WTC11 (cell line): ENCODE results near the gene CUTA. TPM values are rescaled to one million over a fixed set of nuclear protein-coding genes. Genes with fewer than 3 reads are reported as not detected.

Experiments used
- ATAC-seq: fragments of 200-7000 bp; cut with Tn5 transposase; 2 replicates; pipeline ENCODE4 v1.10.0; 2021; ENCODE audit warnings: mild to moderate bottlenecking, moderate library complexity
- CTCF ChIA-PET: fragments of 300-600 bp; sonication (Branson Sonifier 250); formaldehyde crosslinking; loops from one replicate; lab custom pipeline; 2021; ENCODE audit warnings: antibody characterized with exemption; lab: Charles Lee
- POLR2A ChIA-PET: fragments of 350-600 bp; sonication (Branson Sonifier 250); formaldehyde crosslinking; loops from one replicate; lab custom pipeline; 2021; ENCODE audit warnings: antibody characterized with exemption; lab: Charles Lee
- DNase-seq: peaks from one replicate; pipeline ENCODE4 v3.0.0; 2021; ENCODE audit warnings: low spot score
- H3K27ac Mint-ChIP-seq: 2 replicates; pipeline ENCODE4 v1.8.0; 2021; ENCODE audit warnings: mixed read lengths
- H3K27me3 Mint-ChIP-seq: 2 replicates; pipeline ENCODE4 v1.8.0; 2021; ENCODE audit warnings: low read depth, mild to moderate bottlenecking, moderate library complexity, mixed read lengths
- H3K36me3 Mint-ChIP-seq: 2 replicates; pipeline ENCODE4 v1.8.0; 2021; ENCODE audit warnings: mixed read lengths
- H3K4me1 Mint-ChIP-seq: 2 replicates; pipeline ENCODE4 v1.8.0; 2022; ENCODE audit warnings: mixed read lengths
- H3K4me3 Mint-ChIP-seq: 2 replicates; pipeline ENCODE4 v1.8.0; 2021; ENCODE audit warnings: mild to moderate bottlenecking, moderate library complexity, mixed read lengths
- H3K9me3 Mint-ChIP-seq: 2 replicates; pipeline ENCODE4 v1.8.0; 2021; ENCODE audit warnings: mixed read lengths
- CREB1 ChIP-seq: sonication (generic); formaldehyde crosslinking; IDR thresholded peaks from 2 replicates; pipeline ENCODE4 v1.8.0; 2023; ENCODE audit warnings: mild to moderate bottlenecking, missing genetic modification reagents
- NFATC4 ChIP-seq: fragments of 250-450 bp; sonication (Bioruptor Pico); IDR thresholded peaks from 2 replicates; pipeline ENCODE4 v1.9.0; 2021; ENCODE audit warnings: mild to moderate bottlenecking
- NR3C1 ChIP-seq: sonication (generic); formaldehyde crosslinking; conservative IDR thresholded peaks from 2 replicates; pipeline ENCODE4 v1.8.1; 2023; ENCODE audit warnings: low read depth, mild to moderate bottlenecking, missing genetic modification reagents
- PRRX2 ChIP-seq: fragments of 250-450 bp; sonication (Bioruptor Pico); IDR thresholded peaks from 2 replicates; pipeline ENCODE4 v1.8.0; 2021; ENCODE audit warnings: mild to moderate bottlenecking
- SMAD3 ChIP-seq: sonication (generic); formaldehyde crosslinking; IDR thresholded peaks from 2 replicates; pipeline ENCODE4 v1.8.0; 2022; ENCODE audit warnings: missing genetic modification reagents, mild to moderate bottlenecking, borderline replicate concordance
- SP1 ChIP-seq: sonication (generic); formaldehyde crosslinking; conservative IDR thresholded peaks from 2 replicates; pipeline ENCODE4 v1.8.1; 2022; ENCODE audit warnings: missing genetic modification reagents
- TEAD4 ChIP-seq: sonication (generic); formaldehyde crosslinking; IDR thresholded peaks from 2 replicates; pipeline ENCODE4 v1.8.0; 2022; ENCODE audit warnings: mild to moderate bottlenecking, missing genetic modification reagents
- ZBTB21 ChIP-seq: sonication (generic); formaldehyde crosslinking; IDR thresholded peaks from 2 replicates; pipeline ENCODE4 v1.8.1; 2023; ENCODE audit warnings: mild to moderate bottlenecking, missing genetic modification reagents, borderline replicate concordance
- ZNF263 ChIP-seq: sonication (generic); formaldehyde crosslinking; IDR thresholded peaks from 2 replicates; pipeline ENCODE4 v1.8.1; 2022; ENCODE audit warnings: low read depth, mild to moderate bottlenecking, moderate library complexity, missing genetic modification reagents
- ZNF416 ChIP-seq: fragments of 250-450 bp; sonication (Bioruptor Pico); IDR thresholded peaks from 2 replicates; pipeline ENCODE4 v1.9.0; 2021; ENCODE audit warnings: mild to moderate bottlenecking, inconsistent platforms
- ZNF423 ChIP-seq: fragments of 250-450 bp; sonication (Bioruptor Pico); IDR thresholded peaks from 2 replicates; pipeline ENCODE4 v2.1.2; 2022; ENCODE audit warnings: mild to moderate bottlenecking, moderate library complexity
- total RNA-seq: library from RNA; stranded (reverse); gene quantifications from 3 replicates; pipeline ENCODE4 v1.2.3, GENCODE V29; 2021
- TF ChIP-seq, protein P1 (sequence below): sonication (generic); formaldehyde crosslinking; IDR thresholded peaks from 2 replicates; pipeline ENCODE4 v1.8.1; 2023; ENCODE audit warnings: mild to moderate bottlenecking, missing genetic modification reagents
- TF ChIP-seq, protein P2 (sequence below): fragments of 250-450 bp; sonication (Bioruptor Pico); conservative IDR thresholded peaks from 2 replicates; pipeline ENCODE4 v1.9.0; 2021; ENCODE audit warnings: mild to moderate bottlenecking
- TF ChIP-seq, protein P3 (sequence below): sonication (generic); formaldehyde crosslinking; IDR thresholded peaks from 2 replicates; pipeline ENCODE4 v1.8.1; 2023; ENCODE audit warnings: mild to moderate bottlenecking, missing genetic modification reagents, borderline replicate concordance
- TF ChIP-seq, protein P4 (sequence below): fragments of 250-450 bp; sonication (Bioruptor Pico); IDR thresholded peaks from 2 replicates; pipeline ENCODE4 v1.9.0; 2021; ENCODE audit warnings: moderate library complexity, mild to moderate bottlenecking, inconsistent platforms, borderline replicate concordance
- TF ChIP-seq, protein P5 (sequence below): sonication (generic); formaldehyde crosslinking; IDR thresholded peaks from 2 replicates; pipeline ENCODE4 v1.8.0; 2023; ENCODE audit warnings: mild to moderate bottlenecking, missing genetic modification reagents
- TF ChIP-seq, protein P6 (sequence below): sonication (generic); formaldehyde crosslinking; IDR thresholded peaks from 2 replicates; pipeline ENCODE4 v1.8.1; 2022; ENCODE audit warnings: low read depth, missing genetic modification reagents, borderline replicate concordance

CUTA gene
- total RNA-seq, 1 experiment from 2014 or later = 247 TPM

DNA sequence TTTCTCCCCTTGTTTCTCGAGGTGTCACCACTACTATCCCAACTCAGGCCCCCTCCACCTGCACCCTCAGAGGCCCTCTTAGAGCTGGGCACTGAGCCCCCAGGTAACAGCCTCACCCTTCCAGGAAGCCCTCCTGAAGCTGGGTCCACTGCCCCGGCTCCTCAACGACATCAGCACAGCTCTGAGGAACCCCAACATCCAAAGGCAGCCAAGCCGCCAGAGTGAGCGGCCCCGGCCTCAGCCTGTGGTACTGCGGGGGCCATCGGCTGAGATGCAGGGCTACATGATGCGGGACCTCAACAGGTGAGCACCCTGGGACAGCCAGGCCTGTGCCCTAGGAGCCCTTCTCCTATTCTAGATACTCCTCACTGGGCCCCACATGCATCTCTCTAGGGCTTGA, 23.6 kb upstream of the CUTA start (continued):
- TF ChIP-seq, protein P1, sequence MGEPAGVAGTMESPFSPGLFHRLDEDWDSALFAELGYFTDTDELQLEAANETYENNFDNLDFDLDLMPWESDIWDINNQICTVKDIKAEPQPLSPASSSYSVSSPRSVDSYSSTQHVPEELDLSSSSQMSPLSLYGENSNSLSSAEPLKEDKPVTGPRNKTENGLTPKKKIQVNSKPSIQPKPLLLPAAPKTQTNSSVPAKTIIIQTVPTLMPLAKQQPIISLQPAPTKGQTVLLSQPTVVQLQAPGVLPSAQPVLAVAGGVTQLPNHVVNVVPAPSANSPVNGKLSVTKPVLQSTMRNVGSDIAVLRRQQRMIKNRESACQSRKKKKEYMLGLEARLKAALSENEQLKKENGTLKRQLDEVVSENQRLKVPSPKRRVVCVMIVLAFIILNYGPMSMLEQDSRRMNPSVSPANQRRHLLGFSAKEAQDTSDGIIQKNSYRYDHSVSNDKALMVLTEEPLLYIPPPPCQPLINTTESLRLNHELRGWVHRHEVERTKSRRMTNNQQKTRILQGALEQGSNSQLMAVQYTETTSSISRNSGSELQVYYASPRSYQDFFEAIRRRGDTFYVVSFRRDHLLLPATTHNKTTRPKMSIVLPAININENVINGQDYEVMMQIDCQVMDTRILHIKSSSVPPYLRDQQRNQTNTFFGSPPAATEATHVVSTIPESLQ = no peak
- TF ChIP-seq, protein P2, sequence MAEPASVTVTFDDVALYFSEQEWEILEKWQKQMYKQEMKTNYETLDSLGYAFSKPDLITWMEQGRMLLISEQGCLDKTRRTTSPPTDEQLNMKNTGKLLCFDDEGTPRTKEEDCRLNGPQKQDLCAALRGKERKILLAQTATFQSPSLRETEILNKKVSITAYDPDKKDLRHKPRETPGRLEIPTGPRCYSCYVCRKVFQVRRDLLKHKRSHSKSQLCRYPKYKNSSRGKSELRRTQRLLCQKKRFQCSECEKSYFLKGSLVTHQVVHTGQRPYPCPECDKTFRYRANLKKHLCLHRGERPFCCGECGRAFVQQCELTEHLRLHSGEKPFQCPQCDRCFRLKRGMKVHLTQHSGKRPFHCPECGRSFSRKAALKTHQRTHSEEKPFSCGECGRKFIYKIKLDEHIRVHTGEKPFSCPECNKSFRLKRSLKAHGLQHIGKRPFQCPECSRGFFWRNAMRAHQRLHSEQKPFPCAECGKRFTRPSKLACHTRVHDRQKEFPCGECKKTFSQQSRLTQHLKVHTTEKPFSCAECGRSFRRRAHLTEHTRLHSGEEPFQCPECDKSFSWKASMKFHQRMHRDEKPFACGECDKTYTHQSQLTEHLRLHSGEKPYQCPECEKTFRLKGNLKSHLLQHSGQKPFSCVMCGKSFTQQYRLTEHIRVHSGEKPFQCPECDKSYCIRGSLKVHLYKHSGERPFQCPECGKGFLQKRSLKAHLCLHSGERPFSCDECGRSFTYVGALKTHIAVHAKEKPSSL (CRISPR knock-in tag) = no peak
- TF ChIP-seq, protein P3, sequence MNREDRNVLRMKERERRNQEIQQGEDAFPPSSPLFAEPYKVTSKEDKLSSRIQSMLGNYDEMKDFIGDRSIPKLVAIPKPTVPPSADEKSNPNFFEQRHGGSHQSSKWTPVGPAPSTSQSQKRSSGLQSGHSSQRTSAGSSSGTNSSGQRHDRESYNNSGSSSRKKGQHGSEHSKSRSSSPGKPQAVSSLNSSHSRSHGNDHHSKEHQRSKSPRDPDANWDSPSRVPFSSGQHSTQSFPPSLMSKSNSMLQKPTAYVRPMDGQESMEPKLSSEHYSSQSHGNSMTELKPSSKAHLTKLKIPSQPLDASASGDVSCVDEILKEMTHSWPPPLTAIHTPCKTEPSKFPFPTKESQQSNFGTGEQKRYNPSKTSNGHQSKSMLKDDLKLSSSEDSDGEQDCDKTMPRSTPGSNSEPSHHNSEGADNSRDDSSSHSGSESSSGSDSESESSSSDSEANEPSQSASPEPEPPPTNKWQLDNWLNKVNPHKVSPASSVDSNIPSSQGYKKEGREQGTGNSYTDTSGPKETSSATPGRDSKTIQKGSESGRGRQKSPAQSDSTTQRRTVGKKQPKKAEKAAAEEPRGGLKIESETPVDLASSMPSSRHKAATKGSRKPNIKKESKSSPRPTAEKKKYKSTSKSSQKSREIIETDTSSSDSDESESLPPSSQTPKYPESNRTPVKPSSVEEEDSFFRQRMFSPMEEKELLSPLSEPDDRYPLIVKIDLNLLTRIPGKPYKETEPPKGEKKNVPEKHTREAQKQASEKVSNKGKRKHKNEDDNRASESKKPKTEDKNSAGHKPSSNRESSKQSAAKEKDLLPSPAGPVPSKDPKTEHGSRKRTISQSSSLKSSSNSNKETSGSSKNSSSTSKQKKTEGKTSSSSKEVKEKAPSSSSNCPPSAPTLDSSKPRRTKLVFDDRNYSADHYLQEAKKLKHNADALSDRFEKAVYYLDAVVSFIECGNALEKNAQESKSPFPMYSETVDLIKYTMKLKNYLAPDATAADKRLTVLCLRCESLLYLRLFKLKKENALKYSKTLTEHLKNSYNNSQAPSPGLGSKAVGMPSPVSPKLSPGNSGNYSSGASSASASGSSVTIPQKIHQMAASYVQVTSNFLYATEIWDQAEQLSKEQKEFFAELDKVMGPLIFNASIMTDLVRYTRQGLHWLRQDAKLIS (CRISPR knock-in tag) = no peak
- no peak for TF ChIP-seq PRRX2 (CRISPR knock-in tag)
- no peak for TF ChIP-seq CREB1 (CRISPR knock-in tag)
- TF ChIP-seq, protein P4, sequence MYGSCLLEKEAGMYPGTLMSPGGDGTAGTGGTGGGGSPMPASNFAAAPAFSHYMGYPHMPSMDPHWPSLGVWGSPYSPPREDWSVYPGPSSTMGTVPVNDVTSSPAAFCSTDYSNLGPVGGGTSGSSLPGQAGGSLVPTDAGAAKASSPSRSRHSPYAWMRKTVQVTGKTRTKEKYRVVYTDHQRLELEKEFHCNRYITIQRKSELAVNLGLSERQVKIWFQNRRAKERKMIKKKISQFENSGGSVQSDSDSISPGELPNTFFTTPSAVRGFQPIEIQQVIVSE (CRISPR knock-in tag) = no peak
- no peak for TF ChIP-seq ZBTB21 (CRISPR knock-in tag)
- no peak for TF ChIP-seq SP1 (CRISPR knock-in tag)
- TF ChIP-seq NR3C1 (CRISPR knock-in tag) = no peak
- TF ChIP-seq, protein P5, sequence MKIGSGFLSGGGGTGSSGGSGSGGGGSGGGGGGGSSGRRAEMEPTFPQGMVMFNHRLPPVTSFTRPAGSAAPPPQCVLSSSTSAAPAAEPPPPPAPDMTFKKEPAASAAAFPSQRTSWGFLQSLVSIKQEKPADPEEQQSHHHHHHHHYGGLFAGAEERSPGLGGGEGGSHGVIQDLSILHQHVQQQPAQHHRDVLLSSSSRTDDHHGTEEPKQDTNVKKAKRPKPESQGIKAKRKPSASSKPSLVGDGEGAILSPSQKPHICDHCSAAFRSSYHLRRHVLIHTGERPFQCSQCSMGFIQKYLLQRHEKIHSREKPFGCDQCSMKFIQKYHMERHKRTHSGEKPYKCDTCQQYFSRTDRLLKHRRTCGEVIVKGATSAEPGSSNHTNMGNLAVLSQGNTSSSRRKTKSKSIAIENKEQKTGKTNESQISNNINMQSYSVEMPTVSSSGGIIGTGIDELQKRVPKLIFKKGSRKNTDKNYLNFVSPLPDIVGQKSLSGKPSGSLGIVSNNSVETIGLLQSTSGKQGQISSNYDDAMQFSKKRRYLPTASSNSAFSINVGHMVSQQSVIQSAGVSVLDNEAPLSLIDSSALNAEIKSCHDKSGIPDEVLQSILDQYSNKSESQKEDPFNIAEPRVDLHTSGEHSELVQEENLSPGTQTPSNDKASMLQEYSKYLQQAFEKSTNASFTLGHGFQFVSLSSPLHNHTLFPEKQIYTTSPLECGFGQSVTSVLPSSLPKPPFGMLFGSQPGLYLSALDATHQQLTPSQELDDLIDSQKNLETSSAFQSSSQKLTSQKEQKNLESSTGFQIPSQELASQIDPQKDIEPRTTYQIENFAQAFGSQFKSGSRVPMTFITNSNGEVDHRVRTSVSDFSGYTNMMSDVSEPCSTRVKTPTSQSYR (CRISPR knock-in tag) = no peak
- no peak for TF ChIP-seq SMAD3
- TF ChIP-seq TEAD4 (CRISPR knock-in tag) = no peak
- TF ChIP-seq ZNF416 (CRISPR knock-in tag) = no peak
- TF ChIP-seq, all 79 proteins: peak for 0

DNA sequence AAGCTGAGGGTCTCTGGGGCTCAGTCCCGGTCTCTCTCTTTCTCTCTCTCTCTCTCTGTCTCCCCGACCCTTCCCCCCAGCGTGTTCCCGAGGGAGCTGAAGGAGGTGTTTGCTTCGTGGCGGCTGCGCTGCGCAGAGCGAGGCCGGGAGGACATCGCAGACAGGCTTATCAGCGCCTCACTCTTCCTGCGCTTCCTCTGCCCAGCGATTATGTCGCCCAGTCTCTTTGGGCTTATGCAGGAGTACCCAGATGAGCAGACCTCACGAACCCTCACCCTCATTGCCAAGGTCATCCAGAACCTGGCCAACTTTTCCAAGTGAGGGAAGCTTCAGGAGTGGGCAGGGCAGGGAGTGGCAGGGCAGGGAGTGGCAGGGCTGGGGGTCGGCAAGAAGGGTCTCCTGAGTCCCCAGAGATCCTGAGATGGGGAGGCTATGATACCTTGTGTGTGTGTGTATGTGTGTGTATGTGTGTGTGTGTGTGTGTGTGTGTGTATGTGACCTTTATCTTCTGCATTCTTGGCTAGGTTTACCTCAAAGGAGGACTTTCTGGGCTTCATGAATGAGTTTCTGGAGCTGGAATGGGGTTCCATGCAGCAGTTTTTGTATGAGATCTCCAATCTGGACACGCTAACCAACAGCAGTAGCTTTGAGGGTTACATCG, 22.9 kb upstream of the CUTA start:
- H3K36me3 Mint-ChIP-seq = peaks cover 78% of the 10 kb centered on the region
- no peaks in the 10 kb centered on the region for H3K27me3 Mint-ChIP-seq
- ChIA-PET POLR2A (interaction anchor here (0.9 to 2.0 kb wide), 3 partner anchors 9 to 13 kb away, joined by 3 to 5 read pairs (median 4); partner anchors contain the start of gene ZBTB9), CTCF (interaction anchor here (1.3 to 1.8 kb wide), 4 partner anchors 10 to 15 kb away, joined by 3 to 10 read pairs (median 6); partner anchors contain the start of gene ZBTB9)
- H3K27ac Mint-ChIP-seq = no peak overlapping the region
- no peaks in the 10 kb centered on the region for H3K9me3 Mint-ChIP-seq
- ATAC-seq (no peak), DNase-seq (no peak)
- H3K4me3 Mint-ChIP-seq = no peak overlapping the region
- no peaks in the 10 kb centered on the region for H3K4me1 Mint-ChIP-seq
- TF ChIP-seq NFATC4 (CRISPR knock-in tag) (no peak), ZNF423 (no peak), NR3C1 (CRISPR knock-in tag) (no peak), ZNF263 (CRISPR knock-in tag) (no peak), TEAD4 (CRISPR knock-in tag) (no peak)
- TF ChIP-seq, protein P6, sequence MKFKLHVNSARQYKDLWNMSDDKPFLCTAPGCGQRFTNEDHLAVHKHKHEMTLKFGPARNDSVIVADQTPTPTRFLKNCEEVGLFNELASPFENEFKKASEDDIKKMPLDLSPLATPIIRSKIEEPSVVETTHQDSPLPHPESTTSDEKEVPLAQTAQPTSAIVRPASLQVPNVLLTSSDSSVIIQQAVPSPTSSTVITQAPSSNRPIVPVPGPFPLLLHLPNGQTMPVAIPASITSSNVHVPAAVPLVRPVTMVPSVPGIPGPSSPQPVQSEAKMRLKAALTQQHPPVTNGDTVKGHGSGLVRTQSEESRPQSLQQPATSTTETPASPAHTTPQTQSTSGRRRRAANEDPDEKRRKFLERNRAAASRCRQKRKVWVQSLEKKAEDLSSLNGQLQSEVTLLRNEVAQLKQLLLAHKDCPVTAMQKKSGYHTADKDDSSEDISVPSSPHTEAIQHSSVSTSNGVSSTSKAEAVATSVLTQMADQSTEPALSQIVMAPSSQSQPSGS = no peak
